CD14-positive monocyte (primary cell): ENCODE data around the gene TMC3. TPM values are rescaled to one million over a fixed set of nuclear protein-coding genes. Genes with fewer than 3 reads are reported as not detected.

Experiments used
- DNase-seq, 3 donors: peaks; one replicate each; pipeline ENCODE4 v3.0.0-alpha.2; 2011 to 2022
- H2AFZ ChIP-seq: 2 replicates; pipeline ENCODE4 v1.6.0; 2012; ENCODE audit warnings: mild to moderate bottlenecking, low read depth, low read length, inconsistent platforms; ENCODE audit not compliant: insufficient read depth, poor library complexity, severe bottlenecking
- H3K27ac ChIP-seq, 2 donors: 1 replicate in 1 of 2; 2 replicates in 1 of 2; pipeline ENCODE4 v1.5.1; 2012 to 2013; ENCODE audit warnings: low read length in 2 of 2, control low read depth in 1 of 2, inconsistent platforms in 1 of 2, low read depth in 1 of 2, mild to moderate bottlenecking in 1 of 2
- H3K27me3 ChIP-seq, 2 donors: one replicate each; pipeline versions ENCODE4 v1.6.0 to v1.6.1; 2011 to 2013; ENCODE audit warnings: low read length in 2 of 2; ENCODE audit not compliant: control insufficient read depth in 2 of 2, insufficient read depth in 2 of 2
- H3K36me3 ChIP-seq, 2 donors: replicated peaks in 1 of 2; 1 replicate in 1 of 2; 2 replicates in 1 of 2; pipeline versions ENCODE4 v1.5.1 to v1.6.1; 2012 to 2013; ENCODE audit warnings: low read length in 2 of 2, control low read depth in 1 of 2, inconsistent platforms in 1 of 2, mild to moderate bottlenecking in 1 of 2; ENCODE audit not compliant: insufficient read depth in 2 of 2, control insufficient read depth in 1 of 2
- H3K4me1 ChIP-seq, 2 donors: 1 replicate in 1 of 2; 2 replicates in 1 of 2; pipeline versions ENCODE4 v1.5.1 to v1.6.1; 2012 to 2013; ENCODE audit warnings: low read length in 2 of 2, control low read depth in 1 of 2, inconsistent platforms in 1 of 2, mild to moderate bottlenecking in 1 of 2, moderate library complexity in 1 of 2; ENCODE audit not compliant: insufficient read depth in 2 of 2, control insufficient read depth in 1 of 2
- H3K4me2 ChIP-seq: replicated peaks from 2 replicates; pipeline ENCODE3; 2012; ENCODE audit warnings: low read length, moderate library complexity, mild to moderate bottlenecking; ENCODE audit not compliant: poor library complexity, severe bottlenecking; ENCODE audit errors: extremely low read depth
- H3K4me3 ChIP-seq, 3 experiments: fragments of 200-600 bp in 1 of 3; sonication (generic) in 1 of 3; replicated peaks in 1 of 3; 1 replicate in 2 of 3; 2 replicates in 1 of 3; pipeline ENCODE4 v1.5.1; 2011 to 2013; ENCODE audit warnings: low read length in 3 of 3, mild to moderate bottlenecking in 3 of 3, control low read depth in 2 of 3, low read depth in 2 of 3, inconsistent platforms in 1 of 3, moderate library complexity in 1 of 3
- H3K79me2 ChIP-seq: 2 replicates; pipeline ENCODE4 v1.6.0; 2012; ENCODE audit warnings: mild to moderate bottlenecking, control low read depth, inconsistent platforms, low read length, moderate library complexity; ENCODE audit not compliant: insufficient read depth
- H3K9ac ChIP-seq: 2 replicates; pipeline ENCODE4 v1.6.0; 2017; ENCODE audit warnings: low read length, mild to moderate bottlenecking; ENCODE audit not compliant: insufficient read depth, poor library complexity, severe bottlenecking
- H3K9me3 ChIP-seq, 2 donors: replicated peaks in 1 of 2; 1 replicate in 1 of 2; 2 replicates in 1 of 2; pipeline versions ENCODE4 v1.5.1 to v1.6.1; 2012 to 2013; ENCODE audit warnings: low read length in 2 of 2, control low read depth in 1 of 2; ENCODE audit not compliant: control insufficient read depth in 1 of 2, insufficient read depth in 1 of 2
- H4K20me1 ChIP-seq: 2 replicates; pipeline ENCODE4 v1.6.0; 2012; ENCODE audit warnings: mild to moderate bottlenecking, low read length, control low read depth, moderate library complexity; ENCODE audit not compliant: insufficient read depth
- H3K27ac Mint-ChIP-seq, 7 donors: one replicate each; pipeline ENCODE4 v1.8.0; 2020; ENCODE audit warnings: mild to moderate bottlenecking in 7 of 7, mixed read lengths in 7 of 7, moderate library complexity in 6 of 7, inconsistent platforms in 2 of 7
- H3K27me3 Mint-ChIP-seq, 3 donors: one replicate each; pipeline ENCODE4 v1.8.0; 2021 to 2022; ENCODE audit warnings: low read depth in 3 of 3, mild to moderate bottlenecking in 3 of 3, mixed read lengths in 3 of 3, moderate library complexity in 3 of 3, inconsistent platforms in 1 of 3
- H3K36me3 Mint-ChIP-seq, 2 donors: one replicate each; pipeline ENCODE4 v1.8.0; 2020; ENCODE audit warnings: mixed read lengths in 2 of 2, inconsistent platforms in 1 of 2, mild to moderate bottlenecking in 1 of 2
- H3K4me1 Mint-ChIP-seq: one replicate; pipeline ENCODE4 v1.8.0; 2020; ENCODE audit warnings: mild to moderate bottlenecking, mixed read lengths
- H3K4me3 Mint-ChIP-seq, 2 donors: one replicate each; pipeline ENCODE4 v1.8.0; 2020; ENCODE audit warnings: mild to moderate bottlenecking in 2 of 2, mixed read lengths in 2 of 2, moderate library complexity in 1 of 2
- H3K9me3 Mint-ChIP-seq, 7 donors: one replicate each; pipeline ENCODE4 v1.8.0; 2020 to 2022; ENCODE audit warnings: mixed read lengths in 7 of 7, mild to moderate bottlenecking in 6 of 7, moderate library complexity in 6 of 7, inconsistent platforms in 2 of 7
- CTCF ChIP-seq: fragments of 200-600 bp; IDR thresholded peaks from one replicate; pipeline ENCODE4 v1.8.0; 2022; ENCODE audit warnings: antibody characterized with exemption, mild to moderate bottlenecking
- WGBS: methylation state at CpG from one replicate; pipeline ENCODE4 v1.1.5; 2013; ENCODE audit warnings: missing lambda C conversion rate; ENCODE audit not compliant: insufficient coverage; 5-methylcytosine and 5-hydroxymethylcytosine counted together
- intact Hi-C, 2 donors: fragments of 100-400 bp; cut with micrococcal nuclease; formaldehyde crosslinking; loops; one replicate each; pipeline versions ENCODE4 v1.15.0 to v1.15.1; 2023
- polyA plus RNA-seq, 3 donors: library from polyadenylated mRNA; depleted of rRNA in 1 of 3; unstranded in 2 of 3; stranded (reverse) in 1 of 3; fragments of 300-500 nt in 2 of 3; fragments of >200 nt in 1 of 3; fragmentation: Illumina TruSeq in 2 of 3; gene quantifications; 1 replicate in 2 of 3; 2 replicates in 1 of 3; pipeline ENCODE4 v1.2.3, GENCODE V29; 2012 to 2021

The TMC3 gene
- polyA plus RNA-seq, 3 donors: not detected

GRCh38 chr15:81385721-81386076 lies 11.7 kb upstream of the TMC3 start:
- H3K36me3 Mint-ChIP-seq: no peaks in the 10 kb centered on the region
- Histone ChIP-seq H3K36me3 (no peaks in the 10 kb centered on the region), H4K20me1 (no peaks in the 10 kb centered on the region), H3K9me3 (no peaks in the 10 kb centered on the region), H3K9ac (no peak overlapping the region), H2AFZ (no peak overlapping the region), H3K4me3 (no peak overlapping the region), H3K27me3 (no peaks in the 10 kb centered on the region), H3K79me2 (no peaks in the 10 kb centered on the region), H3K4me1 (no peaks in the 10 kb centered on the region), H3K4me2 (no peak overlapping the region), H3K27ac (no peak overlapping the region)
- no peak for DNase-seq
- TF ChIP-seq CTCF: no peak
- no peak overlapping the region for H3K27ac Mint-ChIP-seq
- H3K27me3 Mint-ChIP-seq: peaks cover 2 to 8% (median 3%) of the 10 kb centered on the region in 3 donors
- H3K9me3 Mint-ChIP-seq: peaks cover 0 to 2% (median 0%) of the 10 kb centered on the region in 7 donors
- intact Hi-C loops: no loop called here
- H3K4me1 Mint-ChIP-seq: peaks cover 3% of the 10 kb centered on the region
- 94% methylated on average over 3 of the region's 4 CpGs for WGBS
- no peak overlapping the region for H3K4me3 Mint-ChIP-seq

- no peaks in the 10 kb centered on the region for H3K4me1 ChIP-seq
- no peaks in the 10 kb centered on the region for H4K20me1 ChIP-seq
- no peaks in the 10 kb centered on the region for H3K27me3 ChIP-seq
- Mint-ChIP-seq H3K36me3 (no peaks in the 10 kb centered on the region), H3K27me3 (peaks cover 3 to 8% (median 5%) of the 10 kb centered on the region in 3 donors), H3K4me1 (peaks cover 3% of the 10 kb centered on the region), H3K4me3 (no peak overlapping the region), H3K9me3 (peaks cover 0 to 2% (median 0%) of the 10 kb centered on the region in 7 donors), H3K27ac (no peak overlapping the region)
- no peak overlapping the region for H3K9ac ChIP-seq
- no peak overlapping the region for H3K4me3 ChIP-seq
- intact Hi-C loops: no loop called here
- H2AFZ ChIP-seq: no peak overlapping the region
- no peaks in the 10 kb centered on the region for H3K36me3 ChIP-seq
- H3K9me3 ChIP-seq: no peaks in the 10 kb centered on the region
- H3K4me2 ChIP-seq: no peak overlapping the region
- WGBS: 100% methylated on average over 2 of the region's 6 CpGs
- H3K79me2 ChIP-seq: no peaks in the 10 kb centered on the region
- no peak for DNase-seq
- H3K27ac ChIP-seq: no peak overlapping the region
- no peak for TF ChIP-seq CTCF
Measured at GRCh38 chr15:81384891-81385720, 11.1 kb upstream of the TMC3 start.
